ENCODE data around the gene TTC39C.
A peak's percentile ranks its signal among the peaks of the same experiment; 100 is the strongest.
"Not testable (repeated sequence)": the region's sequence is repeated elsewhere in the genome, so short reads cannot be mapped to it uniquely, and the experiment has no call there.

TTC39C gene

GRCh38 chr18:24022161-24022560 is 7.6 kb downstream of the TTC39C start:
- Mint-ChIP-seq H3K27me3 (no peaks in the 10 kb centered on the region), H3K9me3 (ENCODE audit: low read depth) (no peaks in the 10 kb centered on the region), H3K4me1 (ENCODE audit: low read depth) (peaks cover 94% of the 10 kb centered on the region), H3K27ac (peak overlapping the region; percentile 95), H3K36me3 (peaks cover 9% of the 10 kb centered on the region), H3K4me3 (no peak overlapping the region)

GRCh38 chr18:24023185-24023814 is 8.7 kb downstream of the TTC39C start:
- Mint-ChIP-seq H3K27ac (peak overlapping the region; percentile 34), H3K4me1 (ENCODE audit: low read depth) (peaks cover 92% of the 10 kb centered on the region), H3K36me3 (peaks cover 11% of the 10 kb centered on the region), H3K27me3 (no peaks in the 10 kb centered on the region), H3K4me3 (no peak overlapping the region), H3K9me3 (ENCODE audit: low read depth) (no peaks in the 10 kb centered on the region)

GRCh38 chr18:24024425-24024824 is 9.9 kb downstream of the TTC39C start:
- H3K27ac Mint-ChIP-seq, result no peak overlapping the region
- H3K36me3 Mint-ChIP-seq, result peaks cover 11% of the 10 kb centered on the region
- H3K4me1 Mint-ChIP-seq (ENCODE audit: low read depth), result peaks cover 86% of the 10 kb centered on the region
- H3K27me3 Mint-ChIP-seq, result no peaks in the 10 kb centered on the region
- peak overlapping the region; percentile 25 for H3K4me3 Mint-ChIP-seq
- no peaks in the 10 kb centered on the region for H3K9me3 Mint-ChIP-seq (ENCODE audit: low read depth)

GRCh38 chr18:24026457-24026856 is 11.9 kb downstream of the TTC39C start:
- Mint-ChIP-seq H3K9me3 (ENCODE audit: low read depth) (no peaks in the 10 kb centered on the region), H3K36me3 (peaks cover 11% of the 10 kb centered on the region), H3K27me3 (no peaks in the 10 kb centered on the region), H3K4me1 (ENCODE audit: low read depth) (peaks cover 79% of the 10 kb centered on the region), H3K4me3 (peak overlapping the region; percentile 1), H3K27ac (peak overlapping the region; percentile 1)

GRCh38 chr18:24027156-24027827 is 12.7 kb downstream of the TTC39C start:
- Mint-ChIP-seq H3K9me3 (ENCODE audit: low read depth) (no peaks in the 10 kb centered on the region), H3K4me1 (ENCODE audit: low read depth) (peaks cover 79% of the 10 kb centered on the region), H3K27ac (peak overlapping the region; percentile 22), H3K27me3 (no peaks in the 10 kb centered on the region), H3K36me3 (peaks cover 11% of the 10 kb centered on the region), H3K4me3 (no peak overlapping the region)

- H3K9me3 Mint-ChIP-seq (ENCODE audit: low read depth), result not testable (repeated sequence)
- H3K4me1 Mint-ChIP-seq (ENCODE audit: low read depth), result peaks cover 76% of the 10 kb centered on the region
Observed at GRCh38 chr18:24028946-24029345, 14.4 kb downstream of the TTC39C start.

GRCh38 chr18:24031318-24031717 is 16.8 kb downstream of the TTC39C start:
- H3K36me3 Mint-ChIP-seq, result peaks cover 16% of the 10 kb centered on the region
- H3K9me3 Mint-ChIP-seq (ENCODE audit: low read depth), result no peaks in the 10 kb centered on the region
- no peak overlapping the region for H3K4me3 Mint-ChIP-seq
- H3K27ac Mint-ChIP-seq, result no peak overlapping the region
- H3K4me1 Mint-ChIP-seq (ENCODE audit: low read depth), result peaks cover 71% of the 10 kb centered on the region
- no peaks in the 10 kb centered on the region for H3K27me3 Mint-ChIP-seq

More at GRCh38 chr18:24028946-24029345, 14.4 kb downstream of the TTC39C start:
- not testable (repeated sequence) for H3K4me3 Mint-ChIP-seq, H3K27ac Mint-ChIP-seq, H3K27me3 Mint-ChIP-seq
- H3K36me3 Mint-ChIP-seq, result peaks cover 18% of the 10 kb centered on the region

- Mint-ChIP-seq H3K36me3 (peaks cover 11% of the 10 kb centered on the region), H3K27me3 (no peaks in the 10 kb centered on the region), H3K4me1 (ENCODE audit: low read depth) (peaks cover 71% of the 10 kb centered on the region), H3K9me3 (ENCODE audit: low read depth) (no peaks in the 10 kb centered on the region), H3K4me3 (no peak overlapping the region), H3K27ac (peak overlapping the region; percentile 16)
Observed at GRCh38 chr18:24031916-24032315, 17.4 kb downstream of the TTC39C start.

GRCh38 chr18:24033641-24034412 is 19.3 kb downstream of the TTC39C start:
- H3K4me1 Mint-ChIP-seq (ENCODE audit: low read depth), result peaks cover 71% of the 10 kb centered on the region
- peak overlapping the region; percentile 42 for H3K27ac Mint-ChIP-seq
- H3K9me3 Mint-ChIP-seq (ENCODE audit: low read depth), result no peaks in the 10 kb centered on the region
- peak overlapping the region; percentile 30 for H3K4me3 Mint-ChIP-seq
- H3K36me3 Mint-ChIP-seq, result peaks cover 13% of the 10 kb centered on the region
- no peaks in the 10 kb centered on the region for H3K27me3 Mint-ChIP-seq

- H3K27ac Mint-ChIP-seq, result no peak overlapping the region
- H3K4me1 Mint-ChIP-seq (ENCODE audit: low read depth), result peaks cover 74% of the 10 kb centered on the region
- peaks cover 10% of the 10 kb centered on the region for H3K36me3 Mint-ChIP-seq
- H3K9me3 Mint-ChIP-seq (ENCODE audit: low read depth), result no peaks in the 10 kb centered on the region
- no peak overlapping the region for H3K4me3 Mint-ChIP-seq
- no peaks in the 10 kb centered on the region for H3K27me3 Mint-ChIP-seq
Observed at GRCh38 chr18:24035316-24035715, 20.8 kb downstream of the TTC39C start.

- H3K4me3 Mint-ChIP-seq, result no peak overlapping the region
- no peaks in the 10 kb centered on the region for H3K9me3 Mint-ChIP-seq (ENCODE audit: low read depth)
- peak overlapping the region; percentile 25 for H3K27ac Mint-ChIP-seq
- H3K27me3 Mint-ChIP-seq, result no peaks in the 10 kb centered on the region
- H3K4me1 Mint-ChIP-seq (ENCODE audit: low read depth), result peaks cover 82% of the 10 kb centered on the region
- H3K36me3 Mint-ChIP-seq, result peaks cover 6% of the 10 kb centered on the region
Observed at GRCh38 chr18:24039671-24040070, 25.1 kb downstream of the TTC39C start.

- Mint-ChIP-seq H3K9me3 (ENCODE audit: low read depth) (no peaks in the 10 kb centered on the region), H3K36me3 (peaks cover 6% of the 10 kb centered on the region), H3K27me3 (no peaks in the 10 kb centered on the region), H3K4me1 (ENCODE audit: low read depth) (peaks cover 74% of the 10 kb centered on the region), H3K27ac (peak overlapping the region; percentile 64), H3K4me3 (no peak overlapping the region)
Observed at GRCh38 chr18:24041691-24042090, 27.1 kb downstream of the TTC39C start.

GRCh38 chr18:24043403-24043802 is 28.8 kb downstream of the TTC39C start:
- Mint-ChIP-seq H3K9me3 (ENCODE audit: low read depth) (no peaks in the 10 kb centered on the region), H3K4me1 (ENCODE audit: low read depth) (peaks cover 73% of the 10 kb centered on the region), H3K27ac (peak overlapping the region; percentile 64)

GRCh38 chr18:24048261-24048660 is 33.7 kb downstream of the TTC39C start:
- H3K4me1 Mint-ChIP-seq (ENCODE audit: low read depth), result peaks cover 73% of the 10 kb centered on the region
- H3K9me3 Mint-ChIP-seq (ENCODE audit: low read depth), result no peaks in the 10 kb centered on the region
- peak overlapping the region; percentile 35 for H3K4me3 Mint-ChIP-seq
- peaks cover 5% of the 10 kb centered on the region for H3K36me3 Mint-ChIP-seq
- H3K27me3 Mint-ChIP-seq, result no peaks in the 10 kb centered on the region
- H3K27ac Mint-ChIP-seq, result peak overlapping the region; percentile 16

More at GRCh38 chr18:24043403-24043802, 28.8 kb downstream of the TTC39C start:
- no peak overlapping the region for H3K4me3 Mint-ChIP-seq
- H3K36me3 Mint-ChIP-seq, result peaks cover 3% of the 10 kb centered on the region
- no peaks in the 10 kb centered on the region for H3K27me3 Mint-ChIP-seq

- peak overlapping the region; percentile 64 for H3K27ac Mint-ChIP-seq
- H3K27me3 Mint-ChIP-seq, result no peaks in the 10 kb centered on the region
- peaks cover 74% of the 10 kb centered on the region for H3K4me1 Mint-ChIP-seq (ENCODE audit: low read depth)
- peaks cover 5% of the 10 kb centered on the region for H3K36me3 Mint-ChIP-seq
- no peak overlapping the region for H3K4me3 Mint-ChIP-seq
- H3K9me3 Mint-ChIP-seq (ENCODE audit: low read depth), result no peaks in the 10 kb centered on the region
Observed at GRCh38 chr18:24049142-24049541, 34.6 kb downstream of the TTC39C start.

All from activated naive CD8-positive, alpha-beta T cell (primary cell).